ENCODE data around the gene OGFR. TPM values are rescaled to one million over a fixed set of nuclear protein-coding genes. Genes with fewer than 3 reads are reported as not detected.

OGFR gene
- total RNA-seq, 6 experiments from 2014 or later, result 40.7 to 48.1 (median 47.0) TPM

DNA sequence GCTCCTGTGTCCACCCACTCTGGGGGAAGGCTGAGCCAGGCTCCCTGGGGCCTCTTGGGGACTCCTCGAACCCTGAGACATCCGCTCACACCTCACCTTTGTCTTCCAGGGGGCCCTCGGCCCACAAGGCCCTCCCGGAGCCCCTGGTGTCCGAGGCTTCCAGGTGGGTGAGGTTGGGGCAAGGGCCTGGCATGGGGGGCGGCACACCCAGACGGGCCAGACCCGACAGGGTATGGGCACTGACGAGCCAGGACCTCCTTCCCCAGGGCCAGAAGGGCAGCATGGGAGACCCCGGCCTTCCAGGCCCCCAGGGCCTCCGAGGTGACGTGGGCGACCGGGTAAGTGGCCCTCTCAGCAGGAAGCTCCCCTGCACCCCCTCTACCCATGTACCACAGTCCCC, 25.6 kb downstream of the OGFR start:
- no peaks in the 10 kb centered on the region for H3K36me3 ChIP-seq
- no peak for ATAC-seq
- DNase-seq, result peak in 1 of 3 donors; percentile 19
- TF ChIP-seq POLR2A (IDR thresholded peaks at IDR 0.05), result no peak
- TF ChIP-seq, protein P1, sequence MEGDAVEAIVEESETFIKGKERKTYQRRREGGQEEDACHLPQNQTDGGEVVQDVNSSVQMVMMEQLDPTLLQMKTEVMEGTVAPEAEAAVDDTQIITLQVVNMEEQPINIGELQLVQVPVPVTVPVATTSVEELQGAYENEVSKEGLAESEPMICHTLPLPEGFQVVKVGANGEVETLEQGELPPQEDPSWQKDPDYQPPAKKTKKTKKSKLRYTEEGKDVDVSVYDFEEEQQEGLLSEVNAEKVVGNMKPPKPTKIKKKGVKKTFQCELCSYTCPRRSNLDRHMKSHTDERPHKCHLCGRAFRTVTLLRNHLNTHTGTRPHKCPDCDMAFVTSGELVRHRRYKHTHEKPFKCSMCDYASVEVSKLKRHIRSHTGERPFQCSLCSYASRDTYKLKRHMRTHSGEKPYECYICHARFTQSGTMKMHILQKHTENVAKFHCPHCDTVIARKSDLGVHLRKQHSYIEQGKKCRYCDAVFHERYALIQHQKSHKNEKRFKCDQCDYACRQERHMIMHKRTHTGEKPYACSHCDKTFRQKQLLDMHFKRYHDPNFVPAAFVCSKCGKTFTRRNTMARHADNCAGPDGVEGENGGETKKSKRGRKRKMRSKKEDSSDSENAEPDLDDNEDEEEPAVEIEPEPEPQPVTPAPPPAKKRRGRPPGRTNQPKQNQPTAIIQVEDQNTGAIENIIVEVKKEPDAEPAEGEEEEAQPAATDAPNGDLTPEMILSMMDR (IDR thresholded peaks at IDR 0.05), result no peak
- no peak overlapping the region for H3K4me3 ChIP-seq
- no CpG with 5 or more reads among the region's 14 CpGs for WGBS (ENCODE audit: insufficient coverage, low coverage, low lambda C conversion rate, missing lambda C conversion rate)
- no peak overlapping the region for H3K27ac ChIP-seq
- peaks cover 0 to 26% (median 6%) of the 10 kb centered on the region in 4 donors for H3K4me1 ChIP-seq
- H3K27me3 ChIP-seq, result no peaks in the 10 kb centered on the region
- H3K9me3 ChIP-seq, result no peaks in the 10 kb centered on the region
- intact Hi-C loops (cut with DNase I), result no loop called here

DNA sequence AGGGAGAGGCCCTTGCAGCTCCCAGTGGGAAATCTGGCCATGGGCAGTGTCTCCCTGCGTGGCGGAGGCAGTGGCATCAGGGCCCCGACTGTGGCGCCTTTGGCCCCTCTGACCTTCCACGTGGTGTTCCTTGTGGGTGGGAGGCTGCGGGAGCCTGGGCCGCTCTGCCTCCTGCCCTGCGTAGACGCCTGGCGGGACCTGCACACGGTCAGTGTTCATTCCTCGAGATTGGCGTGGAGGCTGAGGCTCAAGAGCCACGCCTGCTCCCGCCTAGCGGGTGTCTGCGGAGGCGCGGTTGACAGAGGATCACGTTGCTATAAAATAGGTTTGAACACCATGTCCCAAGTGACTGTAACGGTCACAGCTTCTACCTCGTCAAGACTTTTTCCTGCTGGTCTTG, 26.2 kb downstream of the OGFR start:
- H3K9me3 ChIP-seq, result no peaks in the 10 kb centered on the region
- intact Hi-C loops (cut with DNase I), result no loop called here
- no peaks in the 10 kb centered on the region for H3K27me3 ChIP-seq
- H3K4me1 ChIP-seq, result peaks cover 0 to 26% (median 6%) of the 10 kb centered on the region in 4 donors
- no peaks in the 10 kb centered on the region for H3K36me3 ChIP-seq
- no peak for TF ChIP-seq POLR2A (IDR thresholded peaks at IDR 0.05)
- TF ChIP-seq, protein P1 (IDR thresholded peaks at IDR 0.05), result no peak
- ATAC-seq (no peak), DNase-seq (peak in 1 of 3 donors; percentile 16)
- no peak overlapping the region for H3K4me3 ChIP-seq
- 100% methylated on average over 1 of the region's 22 CpGs for WGBS (ENCODE audit: insufficient coverage, low coverage, low lambda C conversion rate, missing lambda C conversion rate)
- H3K27ac ChIP-seq, result no peak overlapping the region

DNA sequence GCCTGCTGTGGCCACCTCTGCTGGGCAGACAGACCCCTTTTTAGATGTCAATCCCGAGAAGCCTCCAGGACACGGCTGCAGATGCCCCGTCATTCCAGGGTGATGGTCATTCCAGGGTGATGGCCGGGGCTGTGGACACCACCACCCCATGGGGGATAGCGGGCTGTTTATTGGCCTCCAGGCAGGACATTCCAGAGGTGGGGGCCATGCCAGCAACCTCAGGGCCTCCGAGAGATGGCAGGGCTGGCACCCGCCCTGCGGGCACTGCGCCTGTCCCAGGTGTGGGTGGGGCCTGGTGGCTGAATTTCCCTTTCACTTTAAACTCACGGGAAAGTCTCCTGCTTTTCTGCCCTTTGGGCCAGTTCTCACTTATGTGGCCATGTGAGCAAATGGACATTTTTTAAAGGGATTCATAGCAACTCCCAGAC, 26.7 kb downstream of the OGFR start:
- Histone ChIP-seq H3K9me3 (no peaks in the 10 kb centered on the region), H3K27ac (peak overlapping the region in 2 of 3 donors; percentile 66 to 79), H3K4me3 (peak overlapping the region in 1 of 3 donors; percentile 21), H3K4me1 (peaks cover 0 to 26% (median 6%) of the 10 kb centered on the region in 4 donors), H3K27me3 (no peaks in the 10 kb centered on the region), H3K36me3 (no peaks in the 10 kb centered on the region)
- 20% methylated on average over 2 of the region's 10 CpGs for WGBS (ENCODE audit: insufficient coverage, low coverage, low lambda C conversion rate, missing lambda C conversion rate)
- intact Hi-C loops (cut with DNase I), result no loop called here
- peak; percentile 76 to 94 (median 79) for DNase-seq
- peak; percentile 43 to 71 (median 66) for ATAC-seq
- no peak for TF ChIP-seq POLR2A (IDR thresholded peaks at IDR 0.05)
- TF ChIP-seq, protein P1 (IDR thresholded peaks at IDR 0.05), result no peak

DNA sequence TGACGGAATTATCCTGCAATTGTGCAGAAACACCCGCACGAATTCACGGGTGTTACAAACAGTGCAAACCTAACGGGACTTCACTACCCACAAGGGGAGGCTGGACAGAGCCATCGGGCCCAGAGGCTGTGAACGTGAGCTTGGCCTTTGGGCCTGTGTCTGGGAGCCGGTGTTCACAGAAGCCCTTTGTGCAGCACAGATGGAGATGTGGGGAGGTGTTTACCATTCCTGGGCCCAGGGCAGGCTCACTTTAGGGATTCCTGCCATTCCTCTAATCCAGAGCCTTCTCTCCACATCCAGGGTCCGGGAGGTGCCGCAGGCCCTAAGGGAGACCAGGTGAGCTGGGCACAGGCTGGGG, 27.2 kb downstream of the OGFR start:
- ATAC-seq, result no peak
- H3K4me3 ChIP-seq, result peak overlapping the region in 1 of 3 donors; percentile 21
- H3K27me3 ChIP-seq, result no peaks in the 10 kb centered on the region
- DNase-seq, result no peak
- peak overlapping the region in 2 of 3 donors; percentile 66 to 79 for H3K27ac ChIP-seq
- WGBS (ENCODE audit: insufficient coverage, low coverage, low lambda C conversion rate, missing lambda C conversion rate), result 37% methylated on average over 7 of the region's 10 CpGs
- TF ChIP-seq POLR2A (IDR thresholded peaks at IDR 0.05), result no peak
- TF ChIP-seq, protein P1 (IDR thresholded peaks at IDR 0.05), result no peak
- H3K36me3 ChIP-seq, result no peaks in the 10 kb centered on the region
- H3K9me3 ChIP-seq, result no peaks in the 10 kb centered on the region
- peaks cover 0 to 26% (median 6%) of the 10 kb centered on the region in 4 donors for H3K4me1 ChIP-seq
- intact Hi-C loops (cut with DNase I), result no loop called here
